Upper lobe of left lung (tissue), 6 donors: ENCODE data around the gene GSG1L2. TPM values are rescaled to one million over a fixed set of nuclear protein-coding genes. Genes with fewer than 3 reads are reported as not detected.

Experiments
- ATAC-seq, 2 donors: fragments of 200-7000 bp; cut with Tn5 transposase; one replicate each; pipeline ENCODE4 v1.9.1; 2022; ENCODE audit warnings: mild to moderate bottlenecking in 2 of 2, moderate library complexity in 2 of 2; ENCODE audit not compliant: low FRiP score in 2 of 2
- DNase-seq, 2 donors: peaks; one replicate each; pipeline ENCODE4 v3.0.0-alpha.2; 2019 to 2020
- H3K27ac ChIP-seq, 4 donors: fragments of 200-600 bp; sonication (generic); one replicate each; pipeline ENCODE4 v1.5.1; 2016 to 2019
- H3K27me3 ChIP-seq, 4 donors: fragments of 200-600 bp; sonication (generic); one replicate each; pipeline ENCODE4 v1.5.1; 2017 to 2019
- H3K36me3 ChIP-seq, 4 donors: fragments of 200-600 bp; sonication (generic); one replicate each; pipeline ENCODE4 v1.5.1; 2016 to 2019
- H3K4me1 ChIP-seq, 4 donors: fragments of 200-600 bp; sonication (generic); one replicate each; pipeline ENCODE4 v1.5.1; 2018 to 2019
- H3K4me3 ChIP-seq, 4 donors: fragments of 200-600 bp; sonication (generic); one replicate each; pipeline ENCODE4 v1.5.1; 2017 to 2019; ENCODE audit warnings: mild to moderate bottlenecking in 2 of 4, moderate library complexity in 1 of 4
- H3K9me3 ChIP-seq, 4 donors: fragments of 200-600 bp; sonication (generic); one replicate each; pipeline ENCODE4 v1.5.1; 2018 to 2019
- CTCF ChIP-seq, 6 experiments: fragments of 450-650 bp in 4 of 6; fragments of 200-600 bp in 2 of 6; sonication (generic) in 2 of 6; IDR thresholded peaks; one replicate each; pipeline ENCODE4 v1.5.1; 2016 to 2019; ENCODE audit warnings: antibody characterized with exemption in 6 of 6
- EP300 ChIP-seq, 4 donors: sonication (generic); formaldehyde crosslinking; IDR thresholded peaks; one replicate each; pipeline ENCODE4 v1.5.1; 2017; ENCODE audit warnings: antibody characterized with exemption in 4 of 4, control low read depth in 2 of 4
- POLR2A ChIP-seq, 4 donors: fragments of 450-650 bp; IDR thresholded peaks; one replicate each; pipeline ENCODE4 v1.5.1; 2016 to 2017; ENCODE audit warnings: antibody characterized with exemption in 4 of 4, mild to moderate bottlenecking in 2 of 4
- POLR2AphosphoS5 ChIP-seq, 2 donors: sonication (generic); formaldehyde crosslinking; IDR thresholded peaks; one replicate each; pipeline ENCODE4 v1.5.1; 2017; ENCODE audit warnings: antibody characterized with exemption in 2 of 2
- WGBS, 2 donors: methylation state at CpG; one replicate each; pipeline ENCODE4 v1.1.5; 2017 to 2018; 5-methylcytosine and 5-hydroxymethylcytosine counted together
- total RNA-seq, 6 donors: library from RNA; depleted of rRNA in 4 of 6; stranded (reverse); fragments of >200 nt in 4 of 6; gene quantifications; one replicate each; pipeline versions ENCODE4 v1.1.0 to v1.2.1, GENCODE V29; 2016 to 2021
- donor health status: DM: no; HTN: no; CAD: no; lungs with moderate emphysema.
- donor health status: DM: no; HTN: yes; CAD: no; lungs with severe emphysema.

Gene GSG1L2
- total RNA-seq, 6 donors from 2014 or later = not detected

- H3K4me1 ChIP-seq = no peaks in the 10 kb centered on the region
- WGBS, 2 donors = 56 to 61% methylated on average over 13 of the region's 13 CpGs
- H3K36me3 ChIP-seq = no peaks in the 10 kb centered on the region
- H3K9me3 ChIP-seq = no peaks in the 10 kb centered on the region
- DNase-seq (no peak), ATAC-seq (no peak)
- H3K27ac ChIP-seq = no peak overlapping the region
- no peak overlapping the region for H3K4me3 ChIP-seq
- no peaks in the 10 kb centered on the region for H3K27me3 ChIP-seq
- TF ChIP-seq POLR2A (IDR thresholded peaks at IDR 0.05) = no peak
- no peak for TF ChIP-seq POLR2AphosphoS5 (IDR thresholded peaks at IDR 0.05)
- TF ChIP-seq EP300 (IDR thresholded peaks at IDR 0.05) = no peak
- TF ChIP-seq CTCF (IDR thresholded peaks at IDR 0.05) = no peak
Measured at GRCh38 chr17:9828296-9829295, 6.7 kb upstream of the GSG1L2 start.

DNA sequence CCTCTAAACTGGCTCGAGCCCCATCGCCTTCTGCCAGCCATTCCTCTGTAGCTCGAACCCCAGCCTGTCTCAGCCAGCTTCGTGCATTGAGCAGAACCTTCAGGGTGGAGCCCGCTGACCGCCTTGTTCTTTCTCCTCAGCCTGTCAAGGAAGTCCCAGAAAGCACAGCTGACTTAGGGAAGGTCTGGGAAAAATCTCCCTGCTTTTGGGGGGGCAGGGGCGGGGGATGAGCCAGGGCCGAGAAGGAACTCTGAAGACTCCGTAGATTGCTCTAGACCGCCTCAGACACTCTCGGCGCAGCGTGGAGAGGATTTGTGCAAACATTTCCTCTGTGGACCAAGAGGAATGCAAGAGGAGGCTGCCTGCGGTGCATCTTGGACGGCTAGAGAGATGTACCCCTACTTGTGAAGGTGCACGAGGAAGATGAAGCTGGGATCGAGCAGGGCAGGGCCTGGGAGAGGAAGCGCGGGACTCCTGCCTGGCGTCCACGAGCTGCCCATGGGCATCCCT lies 3.8 kb upstream of the GSG1L2 start, which contains the start of gene GLP2R:
Gene GLP2R (plus strand): TSS at position 284 of the 510 bp plus-strand sequence. CDS start 140 bp downstream, at position 424.
- 58 to 66% methylated on average over 20 to 21 of the region's 21 CpGs for WGBS, 2 donors
- ATAC-seq (no peak), DNase-seq (no peak)
- no peak within 1 kb of the TSS for H3K27ac ChIP-seq
- no peaks in the 10 kb centered on the region for H3K9me3 ChIP-seq
- no peaks in the 10 kb centered on the region for H3K27me3 ChIP-seq
- no peaks in the 10 kb centered on the region for H3K36me3 ChIP-seq
- TF ChIP-seq POLR2A (IDR thresholded peaks at IDR 0.05) (no peak), EP300 (IDR thresholded peaks at IDR 0.05) (no peak), POLR2AphosphoS5 (IDR thresholded peaks at IDR 0.05) (no peak), CTCF (IDR thresholded peaks at IDR 0.05) (no peak)
- no peak within 1 kb of the TSS for H3K4me3 ChIP-seq
- no peaks in the 10 kb centered on the region for H3K4me1 ChIP-seq

GRCh38 chr17:9824797-9825338 lies 3.0 kb upstream of the GSG1L2 start:
- H3K9me3 ChIP-seq = no peaks in the 10 kb centered on the region
- H3K36me3 ChIP-seq = no peaks in the 10 kb centered on the region
- WGBS, 2 donors = 80 to 81% methylated on average over 7 to 8 of the region's 8 CpGs
- no peak for TF ChIP-seq CTCF (IDR thresholded peaks at IDR 0.05)
- no peak for TF ChIP-seq POLR2A (IDR thresholded peaks at IDR 0.05)
- no peak for TF ChIP-seq POLR2AphosphoS5 (IDR thresholded peaks at IDR 0.05)
- TF ChIP-seq EP300 (IDR thresholded peaks at IDR 0.05) = no peak
- H3K4me3 ChIP-seq = no peak overlapping the region
- H3K27me3 ChIP-seq = no peaks in the 10 kb centered on the region
- ATAC-seq (no peak), DNase-seq (no peak)
- no peaks in the 10 kb centered on the region for H3K4me1 ChIP-seq
- H3K27ac ChIP-seq = no peak overlapping the region

- Histone ChIP-seq H3K9me3 (no peaks in the 10 kb centered on the region), H3K27me3 (no peaks in the 10 kb centered on the region), H3K4me1 (no peaks in the 10 kb centered on the region), H3K27ac (no peak overlapping the region), H3K36me3 (no peaks in the 10 kb centered on the region), H3K4me3 (no peak overlapping the region)
- 67% methylated on average over 4 of the region's 4 CpGs; no CpG with 5 or more reads in 1 of the 2 donors for WGBS, 2 donors
- DNase-seq (no peak), ATAC-seq (no peak)
- TF ChIP-seq EP300 (IDR thresholded peaks at IDR 0.05) (no peak), POLR2A (IDR thresholded peaks at IDR 0.05) (no peak), POLR2AphosphoS5 (IDR thresholded peaks at IDR 0.05) (no peak), CTCF (IDR thresholded peaks at IDR 0.05) (no peak)
Measured at GRCh38 chr17:9824094-9824493, 2.2 kb upstream of the GSG1L2 start.
